CD4-positive, alpha-beta T cell treated with Interleukin-2 at 100 ng/mL for 4 hours (primary cell): ENCODE results near the gene RALGPS1.
A peak's percentile ranks its signal among the peaks of the same experiment; 100 is the strongest.

ENCODE experiments used
- DNase-seq: peaks from one replicate; pipeline ENCODE4 v3.0.0-alpha.2; 2020; ENCODE audit warnings: low spot score

The RALGPS1 gene, protein sequence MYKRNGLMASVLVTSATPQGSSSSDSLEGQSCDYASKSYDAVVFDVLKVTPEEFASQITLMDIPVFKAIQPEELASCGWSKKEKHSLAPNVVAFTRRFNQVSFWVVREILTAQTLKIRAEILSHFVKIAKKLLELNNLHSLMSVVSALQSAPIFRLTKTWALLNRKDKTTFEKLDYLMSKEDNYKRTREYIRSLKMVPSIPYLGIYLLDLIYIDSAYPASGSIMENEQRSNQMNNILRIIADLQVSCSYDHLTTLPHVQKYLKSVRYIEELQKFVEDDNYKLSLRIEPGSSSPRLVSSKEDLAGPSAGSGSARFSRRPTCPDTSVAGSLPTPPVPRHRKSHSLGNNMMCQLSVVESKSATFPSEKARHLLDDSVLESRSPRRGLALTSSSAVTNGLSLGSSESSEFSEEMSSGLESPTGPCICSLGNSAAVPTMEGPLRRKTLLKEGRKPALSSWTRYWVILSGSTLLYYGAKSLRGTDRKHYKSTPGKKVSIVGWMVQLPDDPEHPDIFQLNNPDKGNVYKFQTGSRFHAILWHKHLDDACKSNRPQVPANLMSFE

DNA sequence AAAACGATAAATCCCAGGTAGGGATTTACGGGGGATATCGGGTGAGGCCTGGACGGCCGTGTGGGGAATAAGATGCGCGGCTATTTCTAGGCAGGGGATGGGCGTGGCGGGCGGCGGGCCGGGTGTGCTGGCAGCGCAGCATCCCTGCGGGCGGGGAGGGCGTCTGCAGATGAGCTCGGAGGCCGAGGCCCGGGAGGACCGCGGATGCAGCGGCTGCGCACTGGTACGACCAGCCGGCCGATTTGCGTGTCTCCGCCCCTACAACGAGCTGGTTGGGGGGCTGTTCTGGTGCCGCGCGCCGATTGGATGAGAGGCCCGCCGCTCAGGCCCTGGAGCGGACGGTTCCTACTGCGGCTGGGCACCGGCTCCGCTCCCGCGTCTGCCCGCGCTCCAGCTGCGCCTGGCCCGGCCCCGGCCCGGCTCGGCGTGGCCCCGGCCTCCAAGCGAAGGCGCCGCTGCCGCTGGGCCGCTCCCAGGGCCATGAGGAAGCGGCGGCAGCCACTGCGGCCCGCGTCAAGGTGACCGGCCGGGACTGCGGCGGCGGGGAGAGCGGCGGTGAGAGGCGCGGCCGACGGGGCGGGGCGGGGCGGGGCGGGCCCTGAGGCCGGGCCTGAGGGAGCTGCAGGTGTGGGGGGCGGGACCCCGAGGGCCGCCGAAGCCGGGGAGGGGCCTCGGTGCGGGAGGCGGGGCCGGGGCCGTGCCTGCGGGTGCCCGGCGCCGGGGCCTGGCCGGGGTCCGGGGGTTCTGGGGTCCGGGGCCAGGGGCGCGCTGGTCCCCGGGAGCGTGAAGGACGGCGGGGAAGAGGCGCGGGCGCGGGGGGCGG lies at the start of gene RALGPS1:
Gene RALGPS1 (plus strand): TSS at position 325 of the 823 bp plus-strand sequence. CDS start 47,508 bp downstream, outside the sequence.
- peak; percentile 93 for DNase-seq

DNA sequence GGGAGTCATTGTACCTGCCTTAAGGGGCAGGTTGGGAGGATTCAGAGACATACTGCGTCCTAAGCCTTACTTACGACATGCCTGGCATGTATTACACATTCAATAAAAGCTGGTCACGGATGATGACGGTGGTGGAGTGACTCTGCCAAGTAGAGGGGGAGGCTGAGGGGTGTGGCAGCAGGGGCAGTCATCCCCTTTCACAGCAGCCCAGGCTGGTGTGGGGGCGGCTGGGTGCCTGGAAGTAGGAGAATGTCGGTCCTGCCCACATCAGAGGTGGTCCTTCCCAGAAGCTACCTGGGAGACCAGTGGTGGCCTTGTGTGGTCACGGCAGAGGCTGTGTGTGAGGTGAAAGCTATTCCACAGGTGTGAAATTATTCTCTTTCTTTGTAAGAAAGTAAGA lies 45.2 kb upstream of the RALGPS1 start:
- no peak for DNase-seq

DNA sequence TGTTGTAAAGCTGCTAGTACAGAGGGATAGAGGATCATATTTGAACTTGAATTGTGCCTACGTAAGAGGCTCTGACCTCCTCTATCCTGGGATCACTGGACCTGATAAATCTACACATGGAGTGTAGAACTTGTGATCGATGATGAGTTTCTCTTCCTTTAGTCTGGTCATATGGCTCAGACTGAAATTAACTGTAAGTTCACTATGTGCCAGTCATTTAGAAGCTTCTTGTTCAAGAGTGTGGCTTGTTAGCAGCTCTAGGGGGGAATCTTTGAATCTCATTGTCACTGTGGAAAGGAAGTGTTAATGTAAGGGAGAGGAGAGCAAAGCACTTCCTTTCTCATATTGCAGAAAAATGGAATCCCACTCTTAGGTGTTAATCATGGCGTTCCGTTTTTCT lies 42.1 kb upstream of the RALGPS1 start:
- no peak for DNase-seq

DNA sequence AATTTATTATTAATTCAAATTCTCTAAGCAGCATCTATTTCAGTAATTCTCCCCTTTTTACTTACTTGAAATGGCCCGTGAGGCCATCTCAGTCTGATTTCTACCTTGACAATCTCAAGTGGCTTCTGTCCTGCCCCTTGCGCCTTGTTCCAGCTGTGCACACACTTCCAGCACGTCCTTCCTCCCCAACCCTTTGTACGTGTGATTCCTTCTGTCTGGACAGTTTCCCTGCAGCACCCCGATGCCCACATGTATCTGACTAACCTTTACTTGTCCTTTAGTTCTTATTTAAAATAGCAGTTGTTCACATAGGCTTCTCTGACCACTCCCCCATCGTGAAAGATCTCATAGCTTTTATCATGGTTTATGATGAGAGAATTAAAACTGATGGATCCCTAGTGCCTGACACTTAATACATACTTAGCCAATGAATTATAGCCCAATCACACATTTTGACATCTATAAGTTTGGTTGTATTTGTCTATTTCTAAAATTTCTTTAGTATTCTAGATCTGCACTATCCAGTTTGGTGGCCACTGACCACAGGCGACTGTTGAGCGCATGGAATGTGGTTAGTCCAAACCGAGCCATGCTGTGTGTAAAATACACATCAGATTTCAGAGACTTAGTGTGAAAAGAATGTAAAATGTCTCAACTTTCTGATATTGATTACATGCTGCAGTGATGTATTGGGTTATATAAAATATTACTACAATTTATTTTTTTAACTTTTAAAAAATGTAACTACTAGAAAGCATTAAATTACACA lies 39.9 kb upstream of the RALGPS1 start:
- no peak for DNase-seq

GRCh38 chr9:126875756-126876510 lies 38.6 kb upstream of the RALGPS1 start:
- DNase-seq: no peak

DNA sequence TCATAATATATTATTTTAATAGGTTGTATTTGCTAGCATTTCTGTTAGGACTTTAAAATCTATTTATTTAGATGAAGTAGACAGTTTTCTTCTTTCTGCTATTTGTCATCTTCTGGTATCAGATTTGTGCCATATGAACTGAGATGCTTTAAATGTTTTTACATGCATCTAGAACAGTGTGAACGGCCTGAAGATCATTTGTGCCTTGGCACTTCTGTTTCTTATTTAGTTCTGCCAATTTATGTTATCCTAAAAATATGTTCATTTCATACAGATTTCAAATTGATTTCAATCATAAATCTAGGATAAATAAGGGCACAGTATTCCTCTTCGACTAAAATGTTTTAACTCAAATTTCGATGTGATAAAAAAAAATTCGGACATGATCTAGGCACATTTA lies 38.1 kb upstream of the RALGPS1 start:
- DNase-seq: no peak

DNA sequence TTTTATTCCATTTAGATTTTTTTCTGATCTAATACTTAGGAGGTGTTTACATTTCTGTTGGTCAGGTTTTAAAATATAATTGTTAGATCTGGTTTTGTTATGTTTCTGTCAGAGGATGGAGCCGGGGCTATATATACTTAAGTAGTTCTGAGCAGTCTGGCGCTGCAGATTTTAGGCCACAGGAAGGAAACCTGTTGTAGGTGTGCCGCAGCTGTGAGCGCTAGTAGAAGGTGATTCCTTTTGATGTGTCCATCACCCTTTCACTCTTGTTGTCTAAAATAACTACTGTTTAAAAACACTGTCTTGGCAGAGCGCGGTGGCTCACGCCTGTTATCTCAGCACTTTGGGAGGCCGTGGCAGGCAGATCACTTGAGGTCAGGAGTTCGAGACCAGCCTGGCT lies 37.2 kb upstream of the RALGPS1 start:
- peak; percentile 23 for DNase-seq

- DNase-seq: no peak
Measured at GRCh38 chr9:126879288-126879687, 35.3 kb upstream of the RALGPS1 start.

DNA sequence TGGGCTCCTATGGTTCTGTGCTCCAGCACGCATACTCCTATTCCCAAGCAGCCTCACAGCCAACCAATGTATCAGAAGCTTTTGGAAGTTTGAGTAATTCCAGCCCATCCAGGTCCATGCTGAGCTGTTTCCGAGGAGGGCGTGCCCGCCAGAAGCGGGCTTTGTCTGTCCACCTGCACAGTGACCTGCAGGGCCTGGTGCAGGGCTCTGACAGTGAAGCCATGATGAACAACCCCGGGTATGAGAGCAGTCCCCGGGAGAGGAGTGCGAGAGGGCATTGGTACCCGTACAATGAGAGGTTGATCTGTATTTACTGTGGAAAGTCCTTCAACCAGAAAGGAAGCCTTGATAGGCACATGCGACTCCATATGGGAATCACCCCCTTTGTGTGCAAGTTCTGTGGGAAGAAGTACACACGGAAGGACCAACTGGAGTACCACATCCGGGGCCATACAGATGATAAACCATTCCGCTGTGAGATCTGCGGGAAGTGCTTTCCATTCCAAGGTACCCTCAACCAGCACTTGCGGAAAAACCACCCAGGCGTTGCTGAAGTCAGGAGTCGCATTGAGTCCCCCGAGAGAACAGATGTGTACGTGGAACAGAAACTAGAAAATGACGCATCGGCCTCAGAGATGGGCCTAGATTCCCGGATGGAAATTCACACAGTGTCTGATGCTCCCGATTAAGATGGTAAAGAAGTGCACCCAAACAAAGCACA lies 34.2 kb upstream of the RALGPS1 start:
- no peak for DNase-seq

GRCh38 chr9:126880947-126881332 lies 33.6 kb upstream of the RALGPS1 start:
- no peak for DNase-seq

DNA sequence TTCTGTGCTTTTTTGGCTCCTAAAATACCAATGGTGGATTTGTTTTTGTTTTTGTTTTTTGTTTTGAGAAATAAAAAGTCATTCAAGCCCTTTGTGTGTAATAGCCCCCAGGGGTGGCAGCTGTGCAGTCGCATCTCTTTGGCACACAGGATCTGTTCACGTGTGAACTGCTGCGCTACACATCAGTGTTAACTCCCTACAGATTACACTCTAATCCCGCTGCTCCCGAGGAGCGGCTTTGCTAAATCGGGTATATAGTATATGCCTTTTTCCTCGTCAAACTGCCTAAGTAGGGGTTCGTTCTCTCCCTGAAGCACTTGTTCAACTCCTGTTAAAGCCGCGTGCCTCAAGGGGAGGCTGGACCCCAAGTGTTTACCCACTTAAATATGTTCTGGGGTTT lies 31.8 kb upstream of the RALGPS1 start:
- no peak for DNase-seq

GRCh38 chr9:126883636-126884035 lies 30.9 kb upstream of the RALGPS1 start:
- DNase-seq: no peak

- no peak for DNase-seq
Measured at GRCh38 chr9:126885131-126885641, 29.4 kb upstream of the RALGPS1 start.

- DNase-seq: no peak
Measured at GRCh38 chr9:126886034-126886822, 28.4 kb upstream of the RALGPS1 start.

DNA sequence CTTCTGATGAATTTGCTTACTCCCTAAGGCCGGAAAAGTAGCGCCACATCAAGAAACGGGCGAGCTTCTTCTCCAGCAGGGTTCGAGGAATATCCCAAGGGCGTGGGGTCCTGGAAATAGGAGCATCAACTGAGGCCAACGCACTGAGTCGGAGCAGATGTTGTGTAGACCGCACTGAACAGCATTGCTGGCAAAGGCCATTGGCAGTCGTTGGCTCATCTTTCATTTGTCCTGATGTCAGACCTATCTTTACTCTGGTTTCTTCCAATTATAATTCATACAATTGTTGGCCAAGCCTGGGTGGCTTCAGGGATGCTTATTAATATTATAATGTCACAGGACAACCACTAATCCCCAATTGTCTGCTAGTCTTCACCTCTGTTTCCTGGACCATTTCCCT lies 27.7 kb upstream of the RALGPS1 start:
- no peak for DNase-seq

GRCh38 chr9:126891676-126892075 lies 22.9 kb upstream of the RALGPS1 start:
- no peak for DNase-seq

DNA sequence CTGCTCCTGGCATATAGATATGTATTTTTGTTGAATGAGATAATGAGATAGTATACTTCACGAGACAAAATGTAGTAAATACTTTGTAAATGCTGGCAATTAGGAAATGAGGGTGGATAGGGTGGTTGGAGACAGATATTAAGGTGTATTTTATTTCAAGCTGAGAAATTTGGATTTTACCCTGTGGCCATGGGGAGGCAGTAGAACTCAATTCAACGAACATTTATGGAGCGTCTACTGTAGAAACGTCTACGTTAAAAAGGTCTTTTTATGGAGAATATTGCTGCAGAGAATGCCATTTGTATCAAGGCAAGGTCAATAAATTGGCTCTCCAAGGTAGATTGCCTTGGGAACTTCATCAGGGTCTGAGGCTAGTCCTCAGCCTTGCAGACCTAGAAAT lies 21.5 kb upstream of the RALGPS1 start:
- no peak for DNase-seq

DNA sequence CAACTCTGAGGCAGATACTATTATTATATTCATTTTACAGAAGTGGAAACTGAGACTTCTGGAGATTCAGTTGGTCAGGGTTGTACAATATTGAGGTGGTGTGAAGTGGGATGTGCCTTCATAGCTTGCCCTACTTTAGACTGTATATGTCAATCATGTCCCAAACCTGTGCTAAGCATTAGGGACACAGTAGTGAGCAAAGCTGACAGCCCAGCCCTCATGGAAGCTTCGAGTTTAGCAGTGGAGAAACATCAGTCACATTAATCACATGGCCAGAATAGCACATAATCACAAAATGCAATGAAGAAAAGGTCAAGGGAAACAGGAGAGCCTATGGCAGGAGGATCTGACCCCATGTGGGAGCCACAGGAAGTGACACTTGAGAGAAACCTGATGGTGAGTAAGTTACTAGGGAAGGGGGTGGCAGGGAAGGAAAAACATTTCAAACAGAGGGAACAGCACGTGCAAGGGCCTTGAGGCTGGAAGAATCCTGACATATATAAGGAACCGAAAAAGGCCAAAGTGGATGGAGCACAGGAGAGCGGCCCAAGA lies 20.5 kb upstream of the RALGPS1 start:
- DNase-seq: no peak

- no peak for DNase-seq
Measured at GRCh38 chr9:126902210-126902609, 12.4 kb upstream of the RALGPS1 start.
